Bronchus fibroblast of lung (primary cell): Measurements from ENCODE around the gene FHL3. TPM values are rescaled to one million over a fixed set of nuclear protein-coding genes. Genes with fewer than 3 reads are reported as not detected.

Experiments
- total RNA-seq: library from RNA; depleted of rRNA; stranded (reverse); fragments of >200 nt; gene quantifications from 2 replicates; pipeline ENCODE4 v1.2.3, GENCODE V29; 2015

The FHL3 gene, protein sequence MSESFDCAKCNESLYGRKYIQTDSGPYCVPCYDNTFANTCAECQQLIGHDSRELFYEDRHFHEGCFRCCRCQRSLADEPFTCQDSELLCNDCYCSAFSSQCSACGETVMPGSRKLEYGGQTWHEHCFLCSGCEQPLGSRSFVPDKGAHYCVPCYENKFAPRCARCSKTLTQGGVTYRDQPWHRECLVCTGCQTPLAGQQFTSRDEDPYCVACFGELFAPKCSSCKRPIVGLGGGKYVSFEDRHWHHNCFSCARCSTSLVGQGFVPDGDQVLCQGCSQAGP
- 26.2 and 27.2 TPM in 2 replicates for total RNA-seq

DNA sequence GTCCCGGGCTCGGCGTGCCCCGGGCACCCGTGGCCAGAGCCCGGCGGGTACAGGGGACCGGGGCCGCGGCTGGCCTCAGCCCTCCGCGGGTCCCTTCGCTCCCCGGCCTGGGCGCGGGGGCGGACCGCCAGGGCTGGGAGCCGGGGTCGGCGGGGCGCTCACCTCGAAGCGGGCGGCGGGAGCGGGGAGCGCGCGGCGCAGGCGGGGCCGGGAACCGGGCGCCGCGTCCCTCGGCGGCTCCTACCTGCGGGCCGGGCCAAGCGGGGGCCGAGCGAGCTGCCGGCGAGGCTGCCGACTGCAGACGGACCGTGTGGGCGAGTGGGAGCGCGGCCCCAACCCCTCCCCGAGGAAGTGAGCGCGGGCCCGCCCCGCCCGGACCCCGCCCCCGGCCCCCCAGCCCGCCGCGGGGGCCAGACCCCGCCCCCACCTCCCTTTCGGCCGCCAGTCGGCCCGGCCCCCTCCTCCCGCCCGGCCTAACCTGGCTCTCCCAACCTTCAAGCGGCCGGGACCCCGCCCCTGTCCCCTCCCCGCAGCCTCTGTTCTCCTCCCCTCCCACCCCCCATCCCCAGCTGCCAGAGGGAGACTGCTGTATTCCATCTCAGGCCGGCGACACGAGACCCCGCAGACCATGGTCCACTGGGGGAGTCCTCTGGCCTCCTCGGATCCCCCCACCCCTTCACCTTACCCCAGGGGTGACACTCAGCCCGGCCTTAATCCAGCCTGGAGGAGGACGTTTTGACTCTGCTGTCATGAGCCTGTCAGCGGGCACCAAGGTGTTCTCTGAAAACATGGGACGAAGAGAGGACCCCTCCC lies at the start of gene FHL3:
TSS of gene FHL3 (minus strand) at position 320 of the 813 bp plus-strand sequence. CDS start 6,102 bp downstream, outside the sequence.

DNA sequence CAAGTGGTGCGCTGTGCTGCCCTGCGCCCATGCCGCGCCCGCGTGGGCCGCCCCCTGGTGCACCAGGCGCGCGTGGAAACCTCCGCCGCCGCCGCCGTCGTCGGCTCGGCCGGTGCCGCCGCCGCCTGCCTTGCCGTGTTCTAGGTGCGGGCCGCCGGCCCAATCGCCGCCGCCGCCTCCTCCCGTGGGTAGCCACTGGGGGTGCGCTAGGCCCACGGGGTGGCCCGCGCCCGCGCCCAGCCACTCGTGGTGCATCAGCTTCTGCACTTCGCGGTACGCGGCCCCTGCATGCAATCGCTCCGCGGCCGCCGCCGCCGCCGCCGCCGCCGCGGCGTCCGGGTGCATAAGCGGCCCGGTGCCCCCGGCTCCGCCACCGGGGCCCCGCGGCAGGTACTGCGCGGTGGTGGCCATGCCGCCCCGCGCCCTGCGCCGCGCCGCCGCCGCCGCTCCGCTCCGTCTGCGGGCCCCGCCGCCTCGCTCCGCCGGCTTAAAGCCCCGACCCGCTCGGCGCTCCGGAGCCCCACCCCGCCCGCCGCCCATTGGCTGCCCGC lies 41.1 kb upstream of the FHL3 start, which contains the start of gene POU3F1:
TSS of gene POU3F1 (minus strand) at position 461 of the 551 bp plus-strand sequence. CDS start at position 411, 50 bp downstream.

DNA sequence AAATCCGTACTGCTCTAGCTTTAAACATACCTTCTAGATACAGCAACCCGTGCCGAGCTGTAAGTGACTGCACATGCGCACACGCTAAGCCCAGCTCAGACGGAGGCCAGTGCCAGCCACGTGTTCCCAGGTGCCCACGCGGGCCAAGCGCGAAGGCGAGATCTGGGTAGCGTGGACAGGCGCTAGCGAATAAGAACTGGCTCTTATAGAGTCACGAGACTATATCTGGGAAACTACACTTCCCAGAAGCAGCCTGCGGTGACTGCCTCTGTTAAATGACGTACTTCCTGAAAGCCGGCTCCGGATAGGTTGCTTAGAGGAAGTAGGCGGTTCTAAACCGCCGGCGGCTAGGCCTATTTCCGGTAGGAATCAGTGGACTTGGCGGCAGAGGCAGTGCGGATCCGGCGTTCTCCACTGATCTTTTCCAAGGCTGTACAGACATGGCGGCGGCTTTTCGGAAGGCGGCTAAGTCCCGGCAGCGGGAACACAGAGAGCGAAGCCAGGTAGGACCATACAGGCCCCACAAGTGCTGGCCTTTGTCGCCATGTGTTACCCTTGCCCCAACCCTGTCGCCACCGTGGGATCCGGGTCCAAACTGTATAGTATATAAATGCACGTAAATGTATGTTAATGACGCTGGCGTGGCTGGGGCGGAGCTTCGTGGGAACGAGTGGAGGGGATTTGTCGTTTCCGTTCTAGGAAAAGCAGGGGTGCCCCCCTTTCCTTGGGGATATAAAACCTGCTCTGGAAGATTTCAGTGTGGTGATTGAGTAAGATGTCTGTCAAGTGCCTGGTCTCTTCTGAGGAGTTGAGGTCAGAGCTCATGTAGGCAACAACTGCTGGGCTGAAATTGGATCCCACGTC lies 7.3 kb upstream of the FHL3 start, which contains the start of gene UTP11:
TSS of gene UTP11 (plus strand) at position 372 of the 864 bp plus-strand sequence. CDS start at position 441, 69 bp downstream.

Other genes with a start within 250 kb of the FHL3 start
- not detected in 2 replicates for gene EPHA10, start 240.4 kb downstream of the FHL3 start, total RNA-seq
- gene MANEAL, start 211.7 kb downstream of the FHL3 start, total RNA-seq: 0.17 and 0.30 TPM in 2 replicates
- gene C1orf122, start 197.7 kb downstream of the FHL3 start, total RNA-seq: 62.9 and 66.3 TPM in 2 replicates
- 14.9 and 19.2 TPM in 2 replicates for gene YRDC, start 197.3 kb downstream of the FHL3 start, total RNA-seq
- gene MTF1, start 145.9 kb downstream of the FHL3 start, total RNA-seq: 1.0 and 1.3 TPM in 2 replicates
- 14.8 and 20.4 TPM in 2 replicates for gene INPP5B, start 58.5 kb downstream of the FHL3 start, total RNA-seq
- gene SF3A3, start 15.5 kb downstream of the FHL3 start, total RNA-seq: 60.4 and 71.7 TPM in 2 replicates
- gene UTP11, start 7.2 kb upstream of the FHL3 start, total RNA-seq: 49.7 and 73.6 TPM in 2 replicates
- gene POU3F1, start 41.3 kb upstream of the FHL3 start, total RNA-seq: not detected in 2 replicates